Gastroesophageal sphincter (tissue), 3 donors: ENCODE data around the gene SAP25.

Experiments used
- EP300 ChIP-seq: sonication (generic); formaldehyde crosslinking; IDR thresholded peaks from one replicate; pipeline ENCODE4 v1.6.1; 2017; ENCODE audit warnings: antibody characterized with exemption, mild to moderate bottlenecking
- POLR2A ChIP-seq, 2 donors: fragments of 450-650 bp; IDR thresholded peaks; one replicate each; pipeline ENCODE4 v1.6.1; 2017; ENCODE audit warnings: antibody characterized with exemption in 2 of 2, mild to moderate bottlenecking in 2 of 2, moderate library complexity in 1 of 2
- POLR2AphosphoS5 ChIP-seq: sonication (generic); formaldehyde crosslinking; IDR thresholded peaks from one replicate; pipeline ENCODE4 v1.6.1; 2017; ENCODE audit warnings: antibody characterized with exemption
- TF ChIP-seq, protein P1 (sequence below), 4 experiments: fragments of 200-600 bp in 2 of 4; fragments of 450-650 bp in 2 of 4; sonication (generic) in 1 of 4; IDR thresholded peaks; one replicate each; pipeline ENCODE4 v1.5.1; 2017 to 2019; ENCODE audit warnings: antibody characterized with exemption in 4 of 4, mild to moderate bottlenecking in 2 of 4, moderate library complexity in 2 of 4

DNA sequence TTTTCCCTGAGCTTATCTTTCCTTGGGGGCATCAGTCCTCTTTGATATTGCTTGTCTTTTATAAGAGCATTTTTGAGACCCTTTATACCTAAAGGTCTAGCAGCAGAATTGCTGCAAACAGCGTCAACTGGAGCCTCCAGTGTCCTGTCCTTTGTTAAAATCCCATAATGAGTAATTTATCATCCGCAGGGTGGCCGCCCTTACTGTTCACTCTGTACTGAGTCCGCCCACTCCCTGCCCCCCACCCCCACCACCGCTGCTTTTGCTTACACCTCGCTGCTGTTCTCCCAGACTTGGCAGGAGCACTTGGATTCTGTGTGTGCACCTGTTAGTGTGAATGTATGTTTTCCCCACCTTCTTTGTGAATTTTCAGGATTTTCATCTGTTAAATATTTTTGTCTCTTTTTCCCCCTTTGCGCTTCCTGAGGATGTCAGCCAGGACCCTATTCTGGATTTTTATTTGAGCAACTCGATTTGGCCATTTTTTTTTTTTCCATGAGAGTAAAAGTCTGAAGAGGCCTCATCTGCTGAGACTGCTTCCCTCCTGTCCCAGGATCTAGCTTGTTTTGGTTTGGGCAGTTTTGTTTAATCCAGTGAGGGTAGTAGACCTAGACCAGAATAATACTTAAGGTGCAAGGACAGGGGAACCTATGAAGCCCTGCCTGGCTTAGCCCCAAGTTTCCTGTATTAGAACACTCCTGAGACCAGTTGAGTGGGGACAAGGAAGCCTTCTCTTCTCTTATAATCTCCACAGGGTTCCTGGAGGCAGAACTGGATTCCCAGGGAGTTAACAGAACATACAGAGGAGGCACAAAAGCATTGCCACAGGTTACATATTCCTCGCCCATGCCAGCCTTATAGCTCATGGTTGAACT lies 26.5 kb downstream of the SAP25 start:
- TF ChIP-seq, protein P1, sequence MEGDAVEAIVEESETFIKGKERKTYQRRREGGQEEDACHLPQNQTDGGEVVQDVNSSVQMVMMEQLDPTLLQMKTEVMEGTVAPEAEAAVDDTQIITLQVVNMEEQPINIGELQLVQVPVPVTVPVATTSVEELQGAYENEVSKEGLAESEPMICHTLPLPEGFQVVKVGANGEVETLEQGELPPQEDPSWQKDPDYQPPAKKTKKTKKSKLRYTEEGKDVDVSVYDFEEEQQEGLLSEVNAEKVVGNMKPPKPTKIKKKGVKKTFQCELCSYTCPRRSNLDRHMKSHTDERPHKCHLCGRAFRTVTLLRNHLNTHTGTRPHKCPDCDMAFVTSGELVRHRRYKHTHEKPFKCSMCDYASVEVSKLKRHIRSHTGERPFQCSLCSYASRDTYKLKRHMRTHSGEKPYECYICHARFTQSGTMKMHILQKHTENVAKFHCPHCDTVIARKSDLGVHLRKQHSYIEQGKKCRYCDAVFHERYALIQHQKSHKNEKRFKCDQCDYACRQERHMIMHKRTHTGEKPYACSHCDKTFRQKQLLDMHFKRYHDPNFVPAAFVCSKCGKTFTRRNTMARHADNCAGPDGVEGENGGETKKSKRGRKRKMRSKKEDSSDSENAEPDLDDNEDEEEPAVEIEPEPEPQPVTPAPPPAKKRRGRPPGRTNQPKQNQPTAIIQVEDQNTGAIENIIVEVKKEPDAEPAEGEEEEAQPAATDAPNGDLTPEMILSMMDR (IDR thresholded peaks at IDR 0.05): no peak
- TF ChIP-seq POLR2A (IDR thresholded peaks at IDR 0.05): no peak
- TF ChIP-seq POLR2AphosphoS5: no peak
- TF ChIP-seq EP300: no peak
